OCI-LY7 (cell line): ENCODE measurements around the gene ID3. TPM values are rescaled to one million over a fixed set of nuclear protein-coding genes. Genes with fewer than 3 reads are reported as not detected.
A peak's percentile ranks its signal among the peaks of the same experiment; 100 is the strongest.

Experiments
- BruUV-seq: library from RNA; stranded (reverse); fragments of 400-500 nt; replicated peaks from 2 replicates; lab custom pipeline; 2021; lab: Mats Ljungman, UMichigan
- CTCF ChIA-PET: fragments of 300-600 bp; sonication (Branson Sonifier 250); formaldehyde crosslinking; loops from one replicate; lab custom pipeline; 2022; ENCODE audit warnings: antibody characterized with exemption; ENCODE audit not compliant: unreplicated experiment; lab: Charles Lee
- POLR2A ChIA-PET: fragments of 300-600 bp; sonication (Branson Sonifier 250); formaldehyde crosslinking; loops from one replicate; lab custom pipeline; 2022; ENCODE audit warnings: antibody characterized with exemption; lab: Charles Lee
- DNase-seq: peaks from one replicate; pipeline ENCODE4 v3.0.0-alpha.2; 2015; ENCODE audit warnings: low spot score
- H2AFZ ChIP-seq: fragments of 200-600 bp; sonication (generic), shearing (Covaris generic); 2 replicates; pipeline ENCODE4 v1.6.1; 2014; ENCODE audit warnings: mild to moderate bottlenecking, antibody characterized with exemption, low read length, moderate library complexity
- H3K27ac ChIP-seq: fragments of 200-600 bp; sonication (generic); 2 replicates; pipeline ENCODE4 v1.5.1; 2014; ENCODE audit warnings: mixed run types, low read depth, mild to moderate bottlenecking, moderate library complexity, low read length, inconsistent platforms; ENCODE audit not compliant: poor library complexity, severe bottlenecking
- H3K36me3 ChIP-seq: fragments of 200-600 bp; sonication (generic); 2 replicates; pipeline ENCODE4 v1.6.1; 2014; ENCODE audit warnings: mild to moderate bottlenecking, antibody characterized with exemption, low read length, moderate library complexity, mixed read lengths; ENCODE audit not compliant: insufficient read depth
- H3K4me1 ChIP-seq: fragments of 200-600 bp; sonication (generic); 2 replicates; pipeline ENCODE4 v1.5.1; 2014; ENCODE audit warnings: mild to moderate bottlenecking, low read length; ENCODE audit not compliant: insufficient read depth, poor library complexity, severe bottlenecking
- H3K4me2 ChIP-seq: fragments of 200-600 bp; sonication (generic); 2 replicates; pipeline ENCODE4 v1.6.1; 2014; ENCODE audit warnings: mild to moderate bottlenecking, low read length
- H3K4me3 ChIP-seq: fragments of 200-600 bp; sonication (generic); 2 replicates; pipeline ENCODE4 v1.5.1; 2014; ENCODE audit warnings: mild to moderate bottlenecking, low read depth, low read length; ENCODE audit not compliant: poor library complexity, severe bottlenecking
- H3K79me2 ChIP-seq: fragments of 200-600 bp; sonication (generic); 2 replicates; pipeline ENCODE4 v1.6.1; 2016; ENCODE audit warnings: low read depth, mild to moderate bottlenecking, low read length, moderate library complexity, mixed read lengths; ENCODE audit not compliant: insufficient read depth
- H3K9me2 ChIP-seq: fragments of 200-600 bp; sonication (generic); 2 replicates; pipeline ENCODE4 v1.6.1; 2016; ENCODE audit warnings: mild to moderate bottlenecking, low read length, mixed read lengths; ENCODE audit not compliant: insufficient read depth
- H3K9me3 ChIP-seq: fragments of 200-600 bp; sonication (generic); 2 replicates; pipeline ENCODE4 v1.6.1; 2014; ENCODE audit warnings: mild to moderate bottlenecking, mixed run types, low read length, mixed read lengths
- H4K20me1 ChIP-seq: fragments of 200-600 bp; sonication (generic); 2 replicates; pipeline ENCODE4 v1.6.1; 2014; ENCODE audit warnings: mild to moderate bottlenecking, antibody characterized with exemption, low read length, moderate library complexity, mixed read lengths; ENCODE audit not compliant: insufficient read depth
- CTCF ChIP-seq: fragments of 200-600 bp; sonication (generic); conservative IDR thresholded peaks from 2 replicates; pipeline ENCODE4 v1.5.1; 2014; ENCODE audit warnings: mild to moderate bottlenecking, antibody characterized with exemption, low read length, moderate library complexity, mixed read lengths
- EZH2phosphoT487 ChIP-seq: fragments of 200-600 bp; sonication (generic); IDR thresholded peaks from 2 replicates; pipeline ENCODE4 v1.6.1; 2018; ENCODE audit warnings: low read depth, borderline replicate concordance, mild to moderate bottlenecking, mixed run types, antibody characterized with exemption, low read length, moderate library complexity, mixed read lengths
- intact Hi-C: fragments of 100-400 bp; cut with micrococcal nuclease; formaldehyde crosslinking; loops from one replicate; pipeline ENCODE4 v1.10.0; 2022; ENCODE audit not compliant: unreplicated experiment
- total RNA-seq, 2 experiments: library from RNA; depleted of rRNA in 1 of 2; stranded (reverse); fragments of >200 nt in 1 of 2; shearing (Covaris generic) in 1 of 2; gene quantifications; 2 replicates each; pipeline ENCODE4 v1.2.3, GENCODE V29; 2014 to 2022

The ID3 gene
- total RNA-seq, 2 experiments from 2014 or later = 629 to 1,658 TPM

GRCh38 chr1:23558872-23559135, 497 bp downstream of the ID3 start:
- peaks cover 54% of the 10 kb centered on the region for H3K79me2 ChIP-seq
- peaks cover 69% of the 10 kb centered on the region for H3K4me1 ChIP-seq
- no peaks in the 10 kb centered on the region for H3K9me2 ChIP-seq
- peaks cover 18% of the 10 kb centered on the region for H4K20me1 ChIP-seq
- TF ChIP-seq CTCF = no peak
- no peak for TF ChIP-seq EZH2phosphoT487
- H3K27ac ChIP-seq = peak overlapping the region; percentile 97
- intact Hi-C loops = loop anchor here (1.0 kb wide), 3 partner anchors 18 to 54 kb away; no protein-coding TSS in a partner anchor
- no TSS peak for BruUV-seq
- no peaks in the 10 kb centered on the region for H3K9me3 ChIP-seq
- POLR2A ChIA-PET = interaction anchor here (0.6 to 12.1 kb wide), 18 partner anchors 15 to 396 kb away, joined by 3 to 259 read pairs (median 8); no protein-coding TSS in a partner anchor
- H3K4me3 ChIP-seq = peak overlapping the region; percentile 94
- H2AFZ ChIP-seq = no peak overlapping the region
- no peak for DNase-seq
- CTCF ChIA-PET = no interaction called here
- H3K4me2 ChIP-seq = peak overlapping the region; percentile 93
- H3K36me3 ChIP-seq = peaks cover 28% of the 10 kb centered on the region

DNA sequence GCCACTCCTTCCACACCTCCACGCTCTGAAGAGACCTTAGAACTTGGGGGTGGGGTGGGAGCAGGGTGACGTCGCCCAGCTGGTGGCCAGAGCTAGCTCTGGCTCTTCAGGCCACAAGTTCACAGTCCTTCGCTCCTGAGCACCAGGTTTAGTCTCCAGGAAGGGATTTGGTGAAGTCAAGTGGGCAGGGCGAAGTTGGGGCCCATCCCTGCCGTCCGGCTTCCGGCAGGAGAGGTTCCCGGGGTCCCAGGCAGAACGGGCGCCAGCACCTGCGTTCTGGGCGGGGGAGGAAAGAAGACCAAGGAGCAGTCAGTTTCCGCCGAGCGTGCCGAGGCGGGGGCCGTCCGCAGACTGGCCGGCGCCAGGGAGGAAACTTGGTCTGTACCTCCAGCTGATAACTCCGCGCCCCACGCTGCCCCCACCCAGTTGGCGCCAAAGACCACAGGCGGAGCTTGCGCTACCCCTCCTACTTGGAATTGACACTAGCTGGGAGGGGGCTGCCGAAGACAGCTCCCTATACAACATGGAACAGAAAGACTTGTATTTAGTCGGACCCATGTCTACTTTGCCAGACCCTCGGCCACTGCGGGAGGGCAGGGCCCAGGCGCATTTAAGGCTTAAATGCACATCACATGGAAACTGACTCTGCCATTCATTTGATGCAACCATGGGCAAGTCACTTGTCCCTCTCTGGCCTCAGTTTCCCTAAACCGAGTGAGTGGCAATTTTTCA, 995 bp downstream of the ID3 start:
- no peaks in the 10 kb centered on the region for H3K9me3 ChIP-seq
- peak; percentile 70 for DNase-seq
- ChIA-PET CTCF (interaction anchor here (0.8 kb wide), 1 partner anchor 13 kb away, joined by 3 read pairs; no protein-coding TSS in a partner anchor), POLR2A (interaction anchor here (0.6 to 12.1 kb wide), 17 partner anchors 15 to 397 kb away, joined by 3 to 259 read pairs (median 7); no protein-coding TSS in a partner anchor)
- intact Hi-C loops = no loop called here
- H3K4me2 ChIP-seq = peak overlapping the region; percentile 93
- H2AFZ ChIP-seq = no peak overlapping the region
- BruUV-seq = no TSS peak
- peaks cover 59% of the 10 kb centered on the region for H3K79me2 ChIP-seq
- peak overlapping the region; percentile 94 for H3K4me3 ChIP-seq
- H3K4me1 ChIP-seq = peaks cover 69% of the 10 kb centered on the region
- H3K27ac ChIP-seq = peak overlapping the region; percentile 97
- no peaks in the 10 kb centered on the region for H3K9me2 ChIP-seq
- peaks cover 28% of the 10 kb centered on the region for H3K36me3 ChIP-seq
- no peak for TF ChIP-seq CTCF
- no peak for TF ChIP-seq EZH2phosphoT487
- peaks cover 18% of the 10 kb centered on the region for H4K20me1 ChIP-seq
